ENCODE measurements around the gene ARID1A.

GRCh38 chr1:26745191-26745590 lies 49.4 kb downstream of the ARID1A start:
- TF ChIP-seq NFIC (IDR thresholded peaks at IDR 0.05) (no peak), EP300 (IDR thresholded peaks at IDR 0.05; ENCODE audit: borderline replicate concordance) (no peak), YY1 (IDR thresholded peaks at IDR 0.05; ENCODE audit: low read depth) (no peak), RAD21 (IDR thresholded peaks at IDR 0.05; ENCODE audit: low read depth) (no peak), REST (IDR thresholded peaks at IDR 0.05; ENCODE audit: low read depth) (no peak), CEBPB (IDR thresholded peaks at IDR 0.05) (no peak), TAF1 (IDR thresholded peaks at IDR 0.05; ENCODE audit: low read depth) (no peak), FOXM1 (IDR thresholded peaks at IDR 0.05; ENCODE audit: borderline replicate concordance, low read depth) (no peak), USF1 (IDR thresholded peaks at IDR 0.05) (no peak), TCF12 (IDR thresholded peaks at IDR 0.05; ENCODE audit: low read depth) (no peak)

All from Ishikawa (cell line).